HT-29 (cell line): ENCODE measurements around the gene BRI3BP. TPM values are rescaled to one million over a fixed set of nuclear protein-coding genes. Genes with fewer than 3 reads are reported as not detected.
"Not testable (repeated sequence)": the region's sequence is repeated elsewhere in the genome, so short reads cannot be mapped to it uniquely, and the experiment has no call there.

Experiments
- DNase-seq: peaks from one replicate; pipeline ENCODE4 v3.0.0-alpha.2; 2015; ENCODE audit warnings: low spot score
- total RNA-seq: library from RNA; depleted of rRNA; stranded (reverse); fragments of >200 nt; shearing (Covaris generic); gene quantifications from 2 replicates; pipeline ENCODE4 v1.2.3, GENCODE V29; 2014

Gene BRI3BP
- total RNA-seq, 1 experiment from 2014 or later = 44.0 TPM

- no peak for DNase-seq
These were observed 28.3 kb downstream of the BRI3BP start for GRCh38 chr12:125021771-125022170.

- DNase-seq = no peak
These were observed 29.6 kb downstream of the BRI3BP start for GRCh38 chr12:125023065-125023464.

- no peak for DNase-seq
These were observed 31.6 kb downstream of the BRI3BP start for GRCh38 chr12:125024949-125025563.

GRCh38 chr12:125025606-125026235 is 32.3 kb downstream of the BRI3BP start:
- no peak for DNase-seq

- no peak for DNase-seq
These were observed 34.7 kb downstream of the BRI3BP start for GRCh38 chr12:125028106-125028505.

DNA sequence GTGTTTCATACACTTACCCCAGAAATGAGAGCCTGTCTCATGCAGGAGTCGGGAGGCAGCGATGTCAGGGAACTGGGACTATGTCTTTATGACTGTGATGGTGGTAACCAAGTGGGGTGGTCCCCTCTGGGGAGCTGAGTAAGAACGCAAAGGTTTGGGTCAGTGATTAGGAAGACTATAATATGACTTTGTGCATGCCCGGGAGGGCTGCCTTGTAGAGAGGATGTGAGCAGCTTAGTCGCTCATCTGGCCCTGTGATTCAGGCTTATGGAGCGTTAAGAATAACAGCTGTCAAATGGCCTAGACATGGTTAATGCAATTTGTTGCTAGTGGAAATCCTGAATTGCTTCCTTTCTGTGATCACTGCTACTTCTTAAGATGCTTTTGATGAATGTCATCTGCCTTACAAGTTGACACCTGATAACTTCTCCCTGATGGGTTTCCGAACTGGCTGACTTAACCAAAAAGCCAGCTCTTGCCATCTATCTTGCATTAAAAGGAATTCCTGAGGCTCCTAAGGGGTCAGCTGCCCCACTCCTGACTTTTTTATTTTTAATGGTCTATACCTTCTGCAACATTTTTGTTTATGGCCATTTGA is 36.4 kb downstream of the BRI3BP start:
- DNase-seq = no peak

- DNase-seq = not testable (repeated sequence)
These were observed 38.0 kb downstream of the BRI3BP start for GRCh38 chr12:125031471-125031870.

DNA sequence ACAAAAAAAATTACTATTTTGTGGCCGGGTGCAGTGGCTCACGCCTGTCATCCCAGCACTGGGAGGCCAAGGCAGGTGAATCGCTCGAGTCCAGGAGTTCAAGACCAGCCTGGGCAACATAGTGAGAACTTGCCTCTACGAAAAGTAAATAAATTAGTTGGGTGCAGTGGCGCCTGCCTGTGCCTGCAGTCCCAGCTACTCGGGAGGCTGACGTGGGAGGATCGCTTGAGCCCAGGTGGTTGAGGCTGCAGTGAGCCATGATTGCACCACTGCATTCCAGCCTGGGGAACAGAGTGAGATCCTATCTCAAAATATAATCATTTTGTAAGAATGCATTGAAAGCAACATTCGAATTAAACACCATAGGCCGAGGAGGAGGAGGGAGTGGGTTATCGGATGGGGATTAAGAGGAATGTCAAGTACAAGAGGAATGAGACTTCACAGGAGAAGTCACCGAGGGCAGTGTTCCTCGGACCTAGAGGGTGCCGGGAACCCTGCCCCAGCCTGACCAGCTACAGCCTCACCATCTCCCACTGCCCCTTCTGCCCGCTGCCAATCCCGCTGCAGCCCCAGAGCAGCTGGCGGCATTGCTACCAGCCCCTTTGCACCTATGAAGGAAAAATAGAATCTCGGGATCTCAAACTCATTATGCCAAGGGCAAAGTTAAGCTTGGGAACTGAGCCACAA is 39.2 kb downstream of the BRI3BP start:
- DNase-seq = no peak

GRCh38 chr12:125033288-125033687 is 39.8 kb downstream of the BRI3BP start:
- DNase-seq = no peak

- no peak for DNase-seq
These were observed 45.7 kb downstream of the BRI3BP start for GRCh38 chr12:125038976-125039625.

DNA sequence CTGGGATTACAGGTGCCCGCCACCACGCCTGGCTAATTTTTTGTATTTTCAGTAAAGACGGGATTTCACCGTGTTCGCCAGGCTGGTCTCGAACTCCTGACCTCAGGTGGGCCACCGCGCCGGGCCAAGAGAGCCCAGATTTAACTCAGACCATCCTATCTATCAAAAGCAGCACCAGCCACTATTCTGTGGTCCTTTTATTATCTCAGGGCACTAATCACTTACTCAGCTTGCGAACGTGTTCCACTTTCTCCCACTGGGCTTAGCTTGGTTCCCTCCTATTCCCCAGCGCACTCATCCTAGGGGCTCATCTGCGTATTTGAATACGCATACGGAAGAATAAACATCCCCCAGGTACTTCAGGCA is 55.6 kb downstream of the BRI3BP start:
- no peak for DNase-seq

DNA sequence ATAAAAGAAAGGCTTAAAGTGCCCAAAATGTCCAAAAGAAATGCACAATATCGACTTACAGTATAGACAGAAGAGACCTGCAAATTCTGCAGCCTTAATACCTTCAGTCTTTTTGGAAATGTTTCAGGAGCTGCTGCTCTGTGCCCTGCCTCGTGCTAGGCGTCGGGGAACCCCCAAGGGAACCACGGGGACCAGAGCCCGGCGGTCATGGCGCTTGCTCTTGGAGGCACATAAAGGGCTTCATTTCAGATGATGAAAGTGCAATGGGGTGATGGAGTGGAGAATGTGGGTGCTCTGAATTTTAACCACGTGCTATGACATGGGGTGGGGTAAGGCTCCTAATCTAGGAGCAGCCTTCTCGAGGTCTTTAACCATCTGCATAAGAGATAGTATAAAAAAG is 57.0 kb downstream of the BRI3BP start:
- no peak for DNase-seq

- no peak for DNase-seq
These were observed 57.4 kb downstream of the BRI3BP start for GRCh38 chr12:125050868-125051267.

- no peak for DNase-seq
These were observed 60.4 kb downstream of the BRI3BP start for GRCh38 chr12:125053821-125054220.

DNA sequence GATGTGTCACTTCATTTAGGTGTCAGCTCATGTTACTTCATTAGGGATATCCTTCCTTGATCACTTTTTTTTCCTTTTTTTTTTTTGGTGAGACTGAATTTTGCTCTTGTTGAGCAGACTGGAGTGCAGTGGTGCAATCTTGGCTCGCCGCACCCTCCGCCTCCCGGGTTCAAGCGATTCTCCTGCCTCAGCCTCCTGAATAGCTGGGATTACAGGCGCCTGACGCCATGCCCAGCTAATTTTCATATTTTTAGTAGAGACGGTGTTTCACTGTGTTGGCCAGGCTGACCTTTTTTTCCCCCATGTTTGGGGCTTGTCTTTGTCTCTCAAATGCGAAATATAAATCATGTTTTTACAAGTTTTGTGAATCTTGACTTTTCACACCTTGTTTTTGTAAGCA is 62.1 kb downstream of the BRI3BP start:
- DNase-seq = no peak

- no peak for DNase-seq
These were observed 62.9 kb downstream of the BRI3BP start for GRCh38 chr12:125056306-125056705.

DNA sequence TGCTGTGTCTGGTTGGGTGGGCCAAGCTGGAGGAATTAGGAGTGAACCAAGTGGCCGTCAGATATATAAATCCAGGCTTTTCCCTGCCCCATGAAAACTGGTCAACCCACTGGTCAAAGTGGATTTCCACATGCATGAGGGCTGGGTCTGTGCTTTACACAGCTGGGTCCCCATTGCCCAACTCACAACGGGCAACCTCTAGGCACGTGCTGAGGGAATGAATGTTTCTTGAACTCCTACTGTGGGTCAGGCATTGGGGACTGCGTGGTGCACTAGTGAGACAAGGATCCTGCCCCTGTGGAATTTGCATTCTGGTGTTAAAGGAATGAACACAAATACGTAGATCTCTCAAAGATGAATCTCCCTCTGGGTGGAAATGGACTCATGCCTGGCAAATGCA is 64.3 kb downstream of the BRI3BP start:
- no peak for DNase-seq

DNA sequence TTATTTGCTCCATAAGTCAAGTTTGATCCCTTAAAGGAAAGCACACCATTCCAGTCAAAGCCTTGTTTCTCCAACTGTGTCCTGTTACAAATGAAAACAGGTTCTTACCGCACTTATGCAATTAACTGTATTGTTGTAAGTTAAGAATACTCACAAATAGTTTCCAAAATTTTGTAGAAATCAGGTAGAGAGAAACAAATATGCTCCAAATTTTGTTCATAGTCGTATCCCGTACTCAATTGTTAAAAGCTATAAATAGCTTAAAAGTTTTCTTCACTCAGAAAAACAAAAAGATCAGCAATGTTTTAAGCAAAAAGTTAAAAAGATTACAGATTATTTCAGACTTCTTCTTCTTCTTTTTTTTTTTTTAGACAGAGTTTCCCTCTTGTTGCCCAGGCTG is 67.8 kb downstream of the BRI3BP start:
- DNase-seq = no peak

GRCh38 chr12:125063522-125063921 is 70.1 kb downstream of the BRI3BP start:
- DNase-seq = not testable (repeated sequence)

DNA sequence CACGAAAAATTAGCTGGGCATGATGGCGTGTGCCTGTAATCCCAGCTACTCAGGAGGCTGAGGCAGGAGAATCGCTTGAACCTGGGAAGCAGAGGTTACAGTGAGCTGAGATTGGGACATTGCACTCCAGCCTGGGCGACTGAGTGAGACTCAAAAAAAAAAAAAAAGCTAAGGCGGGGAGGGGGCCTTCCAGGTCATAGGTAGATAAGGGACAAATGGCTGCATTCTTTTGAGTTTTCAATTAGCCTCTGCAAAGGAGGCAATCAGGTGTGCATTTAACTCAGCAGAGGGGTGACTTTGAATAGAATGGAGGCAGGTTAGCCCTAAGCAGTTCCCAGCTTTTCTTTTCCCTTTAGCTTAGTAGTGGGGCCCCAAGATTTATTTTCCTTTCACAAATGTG is 71.0 kb downstream of the BRI3BP start:
- no peak for DNase-seq

DNA sequence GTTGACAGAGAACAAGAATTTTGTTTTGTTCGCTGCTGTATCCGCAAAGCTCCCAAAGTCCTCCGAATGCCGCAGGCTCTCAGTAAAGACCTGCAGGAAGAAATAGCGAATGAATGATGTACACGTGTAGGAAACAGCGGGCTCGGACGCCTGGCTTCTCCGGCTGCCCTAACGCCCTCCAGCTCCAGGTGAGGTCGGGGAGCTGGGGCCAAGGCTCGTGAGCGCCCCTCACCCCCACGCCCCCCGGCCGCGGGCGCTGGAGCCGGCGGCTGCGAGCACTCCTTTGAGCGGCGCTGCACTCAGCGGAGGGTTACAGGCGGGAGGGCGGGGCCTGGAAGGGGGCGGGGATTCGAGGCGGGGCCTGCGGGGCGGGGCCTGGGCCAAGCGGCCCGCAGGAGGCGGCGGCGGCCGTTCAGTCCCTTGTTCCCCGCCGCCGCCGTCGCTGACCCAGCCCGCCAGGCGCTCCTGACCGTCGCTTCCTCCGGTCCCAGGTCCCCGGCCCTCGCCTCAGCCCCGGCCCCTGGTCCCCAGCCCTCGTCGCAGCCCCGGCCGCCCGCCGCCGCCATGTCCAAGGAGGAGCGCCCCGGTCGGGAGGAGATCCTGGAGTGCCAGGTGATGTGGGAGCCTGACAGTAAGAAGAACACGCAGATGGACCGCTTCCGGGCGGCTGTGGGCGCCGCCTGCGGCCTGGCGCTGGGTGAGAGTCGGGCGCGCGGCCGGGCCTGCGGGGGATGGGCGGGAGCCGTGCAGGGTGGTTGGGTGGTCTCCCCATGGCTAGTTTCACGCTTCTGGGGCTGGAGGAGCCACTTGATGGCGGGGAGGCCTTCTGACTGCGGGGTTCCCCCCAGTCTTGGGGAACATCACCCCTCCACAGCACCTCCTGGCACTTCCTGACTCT is 71.8 kb downstream of the BRI3BP start, which contains the start of gene AACS:
Gene AACS, plus strand, starts transcription at position 415 of the 898 bp plus-strand sequence. Its CDS starts 150 bp downstream, at position 565.
- DNase-seq = peak; percentile 80
